DOHH2 (cell line): ENCODE measurements around the gene FRY.

Source experiments
- CTCF ChIP-seq: fragments of 200-600 bp; sonication (generic); IDR thresholded peaks from one replicate; pipeline ENCODE4 v1.5.1; 2014; ENCODE audit warnings: antibody characterized with exemption, mild to moderate bottlenecking, low read depth, low read length; ENCODE audit not compliant: poor library complexity, severe bottlenecking
- EZH2phosphoT487 ChIP-seq: fragments of 200-600 bp; sonication (generic); IDR thresholded peaks from 2 replicates; pipeline ENCODE4 v1.6.1; 2017; ENCODE audit warnings: borderline replicate concordance, mild to moderate bottlenecking, antibody characterized with exemption, low read length, moderate library complexity, mixed read lengths

- TF ChIP-seq CTCF (no peak), EZH2phosphoT487 (no peak)
Observed at GRCh38 chr13:32272021-32272683, 240.6 kb downstream of the FRY start.
